ENCODE data around the gene DNAJB11.
"Not testable (repeated sequence)": the region's sequence is repeated elsewhere in the genome, so short reads cannot be mapped to it uniquely, and the experiment has no call there.

The DNAJB11 gene

GRCh38 chr3:186614597-186615483 lies 44.3 kb downstream of the DNAJB11 start:
- in situ Hi-C loops (cut with MboI; ENCODE audit: low sequenced_read_pairs): no loop called here

GRCh38 chr3:186616299-186616617 lies 45.7 kb downstream of the DNAJB11 start:
- in situ Hi-C loops (cut with MboI; ENCODE audit: low sequenced_read_pairs): no loop called here

- in situ Hi-C loops (cut with MboI; ENCODE audit: low sequenced_read_pairs): no loop called here
These were observed 46.8 kb downstream of the DNAJB11 start for GRCh38 chr3:186617036-186617946.

- in situ Hi-C loops (cut with MboI; ENCODE audit: low sequenced_read_pairs): no loop called here
These were observed 47.9 kb downstream of the DNAJB11 start for GRCh38 chr3:186618318-186618938.

GRCh38 chr3:186619787-186620212 lies 49.3 kb downstream of the DNAJB11 start:
- in situ Hi-C loops (cut with MboI; ENCODE audit: low sequenced_read_pairs): no loop called here

GRCh38 chr3:186620213-186621092 lies 49.9 kb downstream of the DNAJB11 start:
- in situ Hi-C loops (cut with MboI; ENCODE audit: low sequenced_read_pairs): no loop called here

- in situ Hi-C loops (cut with MboI; ENCODE audit: low sequenced_read_pairs): no loop called here
These were observed 51.6 kb downstream of the DNAJB11 start for GRCh38 chr3:186621894-186622650.

- in situ Hi-C loops (cut with MboI; ENCODE audit: low sequenced_read_pairs): no loop called here
These were observed 52.3 kb downstream of the DNAJB11 start for GRCh38 chr3:186622651-186623310.

- in situ Hi-C loops (cut with MboI; ENCODE audit: low sequenced_read_pairs): no loop called here
These were observed 54.1 kb downstream of the DNAJB11 start for GRCh38 chr3:186624598-186624997.

- in situ Hi-C loops (cut with MboI; ENCODE audit: low sequenced_read_pairs): no loop called here
These were observed 55.1 kb downstream of the DNAJB11 start for GRCh38 chr3:186625600-186626042.

- in situ Hi-C loops (cut with MboI; ENCODE audit: low sequenced_read_pairs): no loop called here
These were observed 55.8 kb downstream of the DNAJB11 start for GRCh38 chr3:186626254-186626847.

- in situ Hi-C loops (cut with MboI; ENCODE audit: low sequenced_read_pairs): no loop called here
These were observed 57.4 kb downstream of the DNAJB11 start for GRCh38 chr3:186627852-186628414.

GRCh38 chr3:186628756-186629155 lies 58.2 kb downstream of the DNAJB11 start:
- in situ Hi-C loops (cut with MboI; ENCODE audit: low sequenced_read_pairs): no loop called here

- in situ Hi-C loops (cut with MboI; ENCODE audit: low sequenced_read_pairs): no loop called here
These were observed 60.6 kb downstream of the DNAJB11 start for GRCh38 chr3:186630950-186631641.

- in situ Hi-C loops (cut with MboI; ENCODE audit: low sequenced_read_pairs): no loop called here
These were observed 63.0 kb downstream of the DNAJB11 start for GRCh38 chr3:186633481-186633880.

GRCh38 chr3:186634207-186634606 lies 63.7 kb downstream of the DNAJB11 start:
- in situ Hi-C loops (cut with MboI; ENCODE audit: low sequenced_read_pairs): not testable (repeated sequence)
